ENCODE measurements around the gene ALOX12B. TPM values are rescaled to one million over a fixed set of nuclear protein-coding genes. Genes with fewer than 3 reads are reported as not detected.

The ALOX12B gene
- total RNA-seq, 4 donors from 2014 or later, result not detected

GRCh38 chr17:8071496-8071895 is 16.0 kb downstream of the ALOX12B start:
- WGBS, 2 donors, result 83 to 96% methylated on average over 9 to 12 of the region's 12 CpGs
- no peak overlapping the region for H3K4me3 ChIP-seq
- no peaks in the 10 kb centered on the region for H3K36me3 ChIP-seq
- peaks cover 0 to 56% of the 10 kb centered on the region in 2 donors for H3K27me3 ChIP-seq
- TF ChIP-seq EP300 (IDR thresholded peaks at IDR 0.05) (no peak), POLR2A (IDR thresholded peaks at IDR 0.05) (no peak), CTCF (IDR thresholded peaks at IDR 0.05) (no peak)
- no peak for DNase-seq (ENCODE audit: low spot score in 2 of 2)
- H3K27ac ChIP-seq, result no peak overlapping the region
- no peaks in the 10 kb centered on the region for H3K9me3 ChIP-seq
- H3K4me1 ChIP-seq, result peaks cover 0 to 27% (median 13%) of the 10 kb centered on the region in 4 donors

GRCh38 chr17:8069587-8069860 is 18.0 kb downstream of the ALOX12B start:
- TF ChIP-seq CTCF (IDR thresholded peaks at IDR 0.05) (no peak), EP300 (IDR thresholded peaks at IDR 0.05) (no peak), POLR2A (IDR thresholded peaks at IDR 0.05) (no peak)
- H3K27me3 ChIP-seq, result peaks cover 0 to 47% of the 10 kb centered on the region in 2 donors
- WGBS, 2 donors, result 83 to 84% methylated on average over 3 of the region's 3 CpGs
- H3K4me1 ChIP-seq, result peaks cover 0 to 27% (median 13%) of the 10 kb centered on the region in 4 donors
- H3K36me3 ChIP-seq, result no peaks in the 10 kb centered on the region
- no peak for DNase-seq (ENCODE audit: low spot score in 2 of 2)
- no peak overlapping the region for H3K4me3 ChIP-seq
- peak overlapping the region in 1 of 4 donors; percentile 7 for H3K27ac ChIP-seq
- H3K9me3 ChIP-seq, result no peaks in the 10 kb centered on the region

GRCh38 chr17:8068736-8069586 is 18.6 kb downstream of the ALOX12B start:
- peaks cover 0 to 22% (median 13%) of the 10 kb centered on the region in 4 donors for H3K4me1 ChIP-seq
- no peak overlapping the region for H3K4me3 ChIP-seq
- peaks cover 0 to 47% of the 10 kb centered on the region in 2 donors for H3K27me3 ChIP-seq
- no peak for TF ChIP-seq CTCF (IDR thresholded peaks at IDR 0.05)
- no peak for TF ChIP-seq POLR2A (IDR thresholded peaks at IDR 0.05)
- peak in 1 of 2 donors; percentile 33 for TF ChIP-seq EP300 (IDR thresholded peaks at IDR 0.05)
- DNase-seq (ENCODE audit: low spot score in 2 of 2), result peak in 1 of 2 donors; percentile 8
- no peaks in the 10 kb centered on the region for H3K9me3 ChIP-seq
- H3K27ac ChIP-seq, result peak overlapping the region in 1 of 4 donors; percentile 7
- WGBS, 2 donors, result 66% methylated on average over 9 of the region's 9 CpGs
- no peaks in the 10 kb centered on the region for H3K36me3 ChIP-seq

GRCh38 chr17:8067806-8068205 is 19.7 kb downstream of the ALOX12B start:
- H3K4me1 ChIP-seq, result peaks cover 0 to 14% (median 4%) of the 10 kb centered on the region in 4 donors
- TF ChIP-seq POLR2A (IDR thresholded peaks at IDR 0.05) (no peak), CTCF (IDR thresholded peaks at IDR 0.05) (no peak), EP300 (IDR thresholded peaks at IDR 0.05) (no peak)
- DNase-seq (ENCODE audit: low spot score in 2 of 2), result no peak
- no peaks in the 10 kb centered on the region for H3K9me3 ChIP-seq
- 50 to 63% methylated on average over 4 of the region's 4 CpGs for WGBS, 2 donors
- no peak overlapping the region for H3K4me3 ChIP-seq
- no peak overlapping the region for H3K27ac ChIP-seq
- peaks cover 0 to 47% of the 10 kb centered on the region in 2 donors for H3K27me3 ChIP-seq
- H3K36me3 ChIP-seq, result no peaks in the 10 kb centered on the region

All from tibial nerve (tissue), 4 donors.